ENCODE data around the gene ZNF284.

DNA sequence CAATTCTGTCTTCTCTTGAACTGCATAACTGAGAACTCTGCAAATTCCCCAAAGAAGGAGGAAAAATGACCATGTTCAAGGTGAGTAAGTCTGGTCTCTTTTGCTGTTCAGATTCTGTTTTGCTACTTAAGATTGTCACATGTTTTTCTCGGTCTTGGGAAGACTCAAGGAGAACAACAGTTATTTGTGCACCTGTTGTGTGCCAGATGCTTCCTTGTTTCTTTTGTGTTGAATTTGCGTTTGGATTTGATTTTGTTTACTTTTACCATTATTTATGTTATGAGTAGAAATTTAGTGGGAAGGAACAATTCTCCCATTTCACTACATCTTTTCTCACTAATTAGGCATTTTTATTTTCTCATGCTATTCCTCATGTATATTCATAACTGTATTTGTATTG is 4.4 kb downstream of the ZNF284 start:
- TF ChIP-seq, protein P1, sequence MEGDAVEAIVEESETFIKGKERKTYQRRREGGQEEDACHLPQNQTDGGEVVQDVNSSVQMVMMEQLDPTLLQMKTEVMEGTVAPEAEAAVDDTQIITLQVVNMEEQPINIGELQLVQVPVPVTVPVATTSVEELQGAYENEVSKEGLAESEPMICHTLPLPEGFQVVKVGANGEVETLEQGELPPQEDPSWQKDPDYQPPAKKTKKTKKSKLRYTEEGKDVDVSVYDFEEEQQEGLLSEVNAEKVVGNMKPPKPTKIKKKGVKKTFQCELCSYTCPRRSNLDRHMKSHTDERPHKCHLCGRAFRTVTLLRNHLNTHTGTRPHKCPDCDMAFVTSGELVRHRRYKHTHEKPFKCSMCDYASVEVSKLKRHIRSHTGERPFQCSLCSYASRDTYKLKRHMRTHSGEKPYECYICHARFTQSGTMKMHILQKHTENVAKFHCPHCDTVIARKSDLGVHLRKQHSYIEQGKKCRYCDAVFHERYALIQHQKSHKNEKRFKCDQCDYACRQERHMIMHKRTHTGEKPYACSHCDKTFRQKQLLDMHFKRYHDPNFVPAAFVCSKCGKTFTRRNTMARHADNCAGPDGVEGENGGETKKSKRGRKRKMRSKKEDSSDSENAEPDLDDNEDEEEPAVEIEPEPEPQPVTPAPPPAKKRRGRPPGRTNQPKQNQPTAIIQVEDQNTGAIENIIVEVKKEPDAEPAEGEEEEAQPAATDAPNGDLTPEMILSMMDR (IDR thresholded peaks at IDR 0.05; ENCODE audit: low read depth, low read length), result no peak
- TF ChIP-seq POLR2A (IDR thresholded peaks at IDR 0.05; ENCODE audit: extremely low read depth, insufficient read length) (no peak), MYC (IDR thresholded peaks at IDR 0.05; ENCODE audit: low read depth, low read length) (no peak)
- TF ChIP-seq, protein P2, sequence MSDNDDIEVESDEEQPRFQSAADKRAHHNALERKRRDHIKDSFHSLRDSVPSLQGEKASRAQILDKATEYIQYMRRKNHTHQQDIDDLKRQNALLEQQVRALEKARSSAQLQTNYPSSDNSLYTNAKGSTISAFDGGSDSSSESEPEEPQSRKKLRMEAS (IDR thresholded peaks at IDR 0.05; ENCODE audit: low read depth, low read length), result no peak

Data from NB4 (cell line).